HepG2 (cell line): Measurements from ENCODE around the gene DAB2. TPM values are rescaled to one million over a fixed set of nuclear protein-coding genes. Genes with fewer than 3 reads are reported as not detected.
"Not testable (repeated sequence)": the region's sequence is repeated elsewhere in the genome, so short reads cannot be mapped to it uniquely, and the experiment has no call there.

ENCODE experiments used
- ATAC-seq: fragments of 200-7000 bp; cut with Tn5 transposase; 3 replicates; pipeline ENCODE4 v1.9.1; 2020; ENCODE audit warnings: mild to moderate bottlenecking, moderate library complexity
- BruUV-seq: library from RNA; stranded (reverse); fragments of 400-500 nt; replicated peaks from 2 replicates; lab custom pipeline; 2021; lab: Mats Ljungman, UMichigan
- CTCF ChIA-PET: fragments of 300-600 bp; formaldehyde crosslinking; extraction: SDS; loops from one replicate; lab custom pipeline; 2021; ENCODE audit warnings: low total read pairs, inconsistent platforms, low intra/inter-chr PET ratio; lab: Yijun Ruan, JAX
- POLR2A ChIA-PET: fragments of 350-600 bp; sonication (Branson Sonifier 250); formaldehyde crosslinking; loops from one replicate; lab custom pipeline; 2020; ENCODE audit warnings: antibody characterized with exemption, inconsistent platforms; lab: Yijun Ruan, JAX
- DNase-seq: peaks from one replicate; pipeline ENCODE4 v3.0.0-alpha.2; 2015; ENCODE audit warnings: low spot score
- FAIRE-seq: peaks from 3 replicates; lab custom pipeline; 2011; peaks lifted over from hg19 to GRCh38; lab: Jason Lieb, UNC
- H2AFZ ChIP-seq: one replicate; pipeline ENCODE4 v1.6.1; 2011; ENCODE audit warnings: low read length, inconsistent platforms
- H3K27ac ChIP-seq: fragments of 300-600 bp; 3 replicates; pipeline ENCODE4 v1.8.0; 2011; ENCODE audit warnings: mixed run types, mild to moderate bottlenecking, mixed read lengths, low read length, inconsistent platforms; ENCODE audit not compliant: insufficient read depth; ENCODE audit errors: extremely low read length
- H3K27me3 ChIP-seq, 2 experiments: fragments of 200-600 bp in 1 of 2; 2 replicates in 1 of 2; 3 replicates in 1 of 2; pipeline versions ENCODE4 v1.6.0 to v1.8.0; 2011; ENCODE audit warnings: low read length in 2 of 2, mild to moderate bottlenecking in 2 of 2, moderate library complexity in 2 of 2, inconsistent platforms in 1 of 2; ENCODE audit not compliant: insufficient read depth in 2 of 2, control insufficient read depth in 1 of 2
- H3K36me3 ChIP-seq, 2 experiments: fragments of 200-600 bp in 1 of 2; replicated peaks in 1 of 2; 2 replicates in 1 of 2; 3 replicates in 1 of 2; pipeline versions ENCODE4 v1.5.1 to v1.8.0; 2011; ENCODE audit warnings: low read length in 2 of 2, inconsistent platforms in 1 of 2; ENCODE audit not compliant: insufficient read depth in 2 of 2, control insufficient read depth in 1 of 2
- H3K4me1 ChIP-seq: 2 replicates; pipeline ENCODE4 v1.5.1; 2012; ENCODE audit warnings: low read length, inconsistent platforms; ENCODE audit not compliant: insufficient read depth
- H3K4me2 ChIP-seq: 2 replicates; pipeline ENCODE4 v1.6.0; 2011; ENCODE audit warnings: low read depth, low read length, inconsistent platforms
- H3K4me3 ChIP-seq, 3 experiments: fragments of 200-600 bp in 1 of 3; sonication (generic), shearing (Covaris generic) in 1 of 3; replicated peaks in 1 of 3; 2 replicates each; pipeline ENCODE4 v1.5.1; 2011 to 2016; ENCODE audit warnings: low read length in 3 of 3, inconsistent platforms in 2 of 3, low read depth in 2 of 3, mild to moderate bottlenecking in 2 of 3, control low read depth in 1 of 3, mixed read lengths in 1 of 3; ENCODE audit not compliant: insufficient read depth in 1 of 3
- H3K79me2 ChIP-seq: one replicate; pipeline ENCODE4 v1.6.1; 2011; ENCODE audit warnings: low read length, inconsistent platforms; ENCODE audit not compliant: insufficient read depth
- H3K9ac ChIP-seq: 2 replicates; pipeline ENCODE4 v1.6.0; 2011; ENCODE audit warnings: mild to moderate bottlenecking, low read depth, low read length, inconsistent platforms; ENCODE audit not compliant: insufficient read depth
- H3K9me3 ChIP-seq: 2 replicates; pipeline ENCODE4 v1.5.1; 2012; ENCODE audit warnings: mild to moderate bottlenecking, low read length
- H4K20me1 ChIP-seq: 2 replicates; pipeline ENCODE4 v1.6.0; 2011; ENCODE audit warnings: inconsistent platforms, mild to moderate bottlenecking, low read length, moderate library complexity; ENCODE audit not compliant: insufficient read depth
- CREM ChIP-seq, 2 experiments: sonication (generic) in 1 of 2; formaldehyde crosslinking in 1 of 2; IDR thresholded peaks; 2 replicates each; pipeline versions ENCODE4 v1.4.0 to v1.6.1; 2016 to 2020; ENCODE audit warnings: antibody characterized with exemption in 1 of 2, mild to moderate bottlenecking in 1 of 2, missing genetic modification reagents in 1 of 2
- HOXA3 ChIP-seq: sonication (generic); formaldehyde crosslinking; IDR thresholded peaks from 2 replicates; pipeline ENCODE4 v1.5.0; 2020; ENCODE audit warnings: missing genetic modification reagents
- KDM5A ChIP-seq: fragments of 200-600 bp; sonication (generic); IDR thresholded peaks from 2 replicates; pipeline ENCODE4 v1.7.0; 2018; ENCODE audit warnings: antibody characterized with exemption, mild to moderate bottlenecking, low read length, borderline replicate concordance
- KLF12 ChIP-seq: sonication (generic); formaldehyde crosslinking; IDR thresholded peaks from 2 replicates; pipeline ENCODE4 v1.4.0; 2020; ENCODE audit warnings: missing genetic modification reagents, borderline replicate concordance
- LRRFIP1 ChIP-seq: sonication (generic); formaldehyde crosslinking; conservative IDR thresholded peaks from 2 replicates; pipeline ENCODE4 v1.4.0; 2020; ENCODE audit warnings: missing genetic modification reagents
- MBD4 ChIP-seq: IDR thresholded peaks from 2 replicates; pipeline ENCODE4 v1.6.1; 2012; ENCODE audit warnings: low read length, inconsistent platforms, borderline replicate concordance
- PCBP2 ChIP-seq: fragments of 200-400 bp; formaldehyde crosslinking; optimal IDR thresholded peaks from 2 replicates; pipeline ENCODE3; 2018; ENCODE audit warnings: low read length, low read depth; ENCODE audit not compliant: poor library complexity, severe bottlenecking
- PHF5A ChIP-seq: IDR thresholded peaks from one replicate; pipeline ENCODE4 v1.6.1; 2018; ENCODE audit warnings: low read depth, missing genetic modification reagents; ENCODE audit not compliant: unreplicated experiment
- PRPF4 ChIP-seq: fragments of 200-400 bp; formaldehyde crosslinking; IDR thresholded peaks from 2 replicates; pipeline ENCODE4 v1.6.1; 2016; ENCODE audit warnings: low read length, low read depth; ENCODE audit not compliant: poor library complexity, severe bottlenecking
- PTBP1 ChIP-seq: fragments of 200-400 bp; formaldehyde crosslinking; IDR thresholded peaks from 2 replicates; pipeline ENCODE4 v1.6.1; 2018; ENCODE audit warnings: low read length, low read depth; ENCODE audit not compliant: poor library complexity, severe bottlenecking
- RAD21 ChIP-seq: fragments of 450-650 bp; formaldehyde crosslinking; IDR thresholded peaks from 2 replicates; pipeline ENCODE4 v1.5.0; 2020; ENCODE audit warnings: mild to moderate bottlenecking
- RCOR2 ChIP-seq: IDR thresholded peaks from 2 replicates; pipeline ENCODE4 v1.6.1; 2016; ENCODE audit warnings: missing biosample characterization, missing genetic modification reagents
- SOX13 ChIP-seq, 3 experiments: fragments of 450-650 bp in 1 of 3; sonication (generic) in 1 of 3; formaldehyde crosslinking in 1 of 3; IDR thresholded peaks in 2 of 3; conservative IDR thresholded peaks in 1 of 3; 2 replicates each; pipeline versions ENCODE4 v1.5.0 to v1.6.1; 2016 to 2020; ENCODE audit warnings: antibody characterized with exemption in 1 of 3, mild to moderate bottlenecking in 1 of 3, missing compliant biosample characterization in 1 of 3, missing genetic modification reagents in 1 of 3, moderate library complexity in 1 of 3
- ZMYM2 ChIP-seq: sonication (generic); formaldehyde crosslinking; IDR thresholded peaks from 2 replicates; pipeline ENCODE4 v1.8.0; 2022; ENCODE audit warnings: mild to moderate bottlenecking, missing genetic modification reagents
- ZNF326 ChIP-seq: sonication (generic); formaldehyde crosslinking; IDR thresholded peaks from 2 replicates; pipeline ENCODE4 v1.4.0; 2020; ENCODE audit warnings: missing genetic modification reagents, borderline replicate concordance
- ZSCAN9 ChIP-seq: IDR thresholded peaks from 2 replicates; pipeline ENCODE4 v1.6.1; 2016; ENCODE audit warnings: borderline replicate concordance
- WGBS: methylation state at CpG from one replicate; pipeline ENCODE4 v1.1.6; 2017; ENCODE audit warnings: low lambda C conversion rate; 5-methylcytosine and 5-hydroxymethylcytosine counted together
- in situ Hi-C: cut with HindIII; loops from 2 replicates; pipeline ENCODE4 v1.10.0; 2017; ENCODE audit warnings: low pct_unique_long_range_greater_than_20kb; ENCODE audit not compliant: extremely low pct_ligation_motif_present
- intact Hi-C: fragments of 100-400 bp; cut with micrococcal nuclease; formaldehyde crosslinking; loops from one replicate; pipeline ENCODE4 v1.10.0; 2022; ENCODE audit not compliant: unreplicated experiment
- polyA plus RNA-seq, 8 experiments: library from polyadenylated mRNA; depleted of rRNA in 3 of 8; stranded (reverse) in 7 of 8; unstranded in 1 of 8; fragments of >200 nt; fragmentation: Illumina TruSeq in 4 of 8; extraction: Trizol in 4 of 8; gene quantifications; 2 replicates each; pipeline versions ENCODE4 v1.2.1 to v1.2.3, GENCODE V29; 2011 to 2016; ENCODE audit warnings: low read depth in 4 of 8, missing spikeins in 1 of 8, mixed read lengths in 1 of 8; ENCODE audit not compliant: insufficient read depth in 1 of 8
- total RNA-seq, 5 experiments: library from RNA; depleted of rRNA; stranded (reverse); fragments of >200 nt; fragmentation: Illumina TruSeq; extraction: Trizol; gene quantifications; 2 replicates each; pipeline ENCODE4 v1.2.3, GENCODE V29; 2016; ENCODE audit warnings: low read depth in 1 of 5
- TF ChIP-seq, protein P1 (sequence below): IDR thresholded peaks from 2 replicates; pipeline ENCODE4 v1.6.1; 2012; ENCODE audit warnings: inconsistent platforms

The DAB2 gene
- total and polyA plus RNA-seq, 2 of the 13 experiments (the other 11 are each of a cell fraction or from before 2014, with no cell fraction given) = 6.4 to 6.5 TPM

- ChIA-PET CTCF (no interaction called here), POLR2A (interaction anchor here (1.0 kb wide), 1 partner anchor 20 kb away, joined by 3 read pairs; the partner anchor contains the start of gene DAB2)
- Histone ChIP-seq H3K27ac (no peak overlapping the region), H3K9me3 (no peaks in the 10 kb centered on the region), H3K4me1 (peaks cover 55% of the 10 kb centered on the region), H3K4me2 (no peak overlapping the region)
- intact Hi-C loops = no loop called here
- WGBS = 79% methylated on average over 5 of the region's 5 CpGs
- FAIRE-seq = no peak
- TF ChIP-seq RCOR2 (CRISPR knock-in tag) (no peak), ZMYM2 (no peak), CREM (IDR thresholded peaks at IDR 0.05) (no peak), CREM (CRISPR knock-in tag; IDR thresholded peaks at IDR 0.05) (no peak), KDM5A (no peak), PHF5A (CRISPR knock-in tag) (no peak), ZNF326 (CRISPR knock-in tag) (no peak), HOXA3 (CRISPR knock-in tag) (no peak), PTBP1 (no peak), LRRFIP1 (CRISPR knock-in tag) (no peak), KLF12 (no peak), PRPF4 (no peak), SOX13 (IDR thresholded peaks at IDR 0.05) (no peak), SOX13 (CRISPR knock-in tag; conservative IDR thresholded peaks at IDR 0.05 in 1 of 2, IDR thresholded peaks at IDR 0.05 in 1 of 2) (no peak), ZSCAN9 (CRISPR knock-in tag) (no peak), PCBP2 (no peak), RAD21 (CRISPR knock-in tag) (no peak), MBD4 (no peak)
- TF ChIP-seq, protein P1, sequence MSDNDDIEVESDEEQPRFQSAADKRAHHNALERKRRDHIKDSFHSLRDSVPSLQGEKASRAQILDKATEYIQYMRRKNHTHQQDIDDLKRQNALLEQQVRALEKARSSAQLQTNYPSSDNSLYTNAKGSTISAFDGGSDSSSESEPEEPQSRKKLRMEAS = no peak
- TF ChIP-seq, all 625 proteins: peak for 0
- no TSS peak for BruUV-seq
- Histone ChIP-seq H3K9ac (no peak overlapping the region), H2AFZ (no peak overlapping the region), H3K27me3 (no peaks in the 10 kb centered on the region), H4K20me1 (no peaks in the 10 kb centered on the region), H3K4me3 (no peak overlapping the region), H3K36me3 (no peaks in the 10 kb centered on the region), H3K79me2 (peaks cover 2% of the 10 kb centered on the region)
- ATAC-seq = no peak
- in situ Hi-C loops = no loop called here
- no peak for DNase-seq
Measured at GRCh38 chr5:39405083-39405843, 19.5 kb downstream of the DAB2 start.

- H3K9me3 ChIP-seq, H3K9ac ChIP-seq, CTCF ChIA-PET, H3K79me2 ChIP-seq, FAIRE-seq, H3K27ac ChIP-seq, H2AFZ ChIP-seq, BruUV-seq, H4K20me1 ChIP-seq, H3K4me2 ChIP-seq, H3K27me3 ChIP-seq, POLR2A ChIA-PET, in situ Hi-C loops, DNase-seq, H3K36me3 ChIP-seq, ATAC-seq, intact Hi-C loops, H3K4me3 ChIP-seq: not testable (repeated sequence)
- WGBS = 97% methylated on average over 3 of the region's 3 CpGs
- H3K4me1 ChIP-seq = peaks cover 55% of the 10 kb centered on the region
Measured at GRCh38 chr5:39403761-39404160, 21.0 kb downstream of the DAB2 start.
